Urinary bladder (tissue), 4 donors: ENCODE results near the gene HRH1. TPM values are rescaled to one million over a fixed set of nuclear protein-coding genes. Genes with fewer than 3 reads are reported as not detected.
"Not testable (repeated sequence)": the region's sequence is repeated elsewhere in the genome, so short reads cannot be mapped to it uniquely, and the experiment has no call there.

Source experiments
- DNase-seq: peaks from one replicate; pipeline ENCODE4 v3.0.0-alpha.2; 2015; ENCODE audit errors: extremely low spot score
- H3K27ac ChIP-seq: one replicate; pipeline ENCODE4 v1.5.1; 2013; ENCODE audit warnings: low read depth, mild to moderate bottlenecking, moderate library complexity
- H3K36me3 ChIP-seq: one replicate; pipeline ENCODE4 v1.6.1; 2013; ENCODE audit warnings: mild to moderate bottlenecking, moderate library complexity; ENCODE audit not compliant: insufficient read depth
- H3K4me1 ChIP-seq: one replicate; pipeline ENCODE4 v1.6.1; 2013; ENCODE audit warnings: mild to moderate bottlenecking, moderate library complexity; ENCODE audit not compliant: insufficient read depth
- H3K4me3 ChIP-seq: one replicate; pipeline ENCODE4 v1.5.1; 2013; ENCODE audit warnings: low read depth, low read length
- WGBS: extraction: QIAGEN DNeasy Blood & Tissue Kit; methylation state at CpG from one replicate; pipeline ENCODE4 v1.1.7; 2013; 5-methylcytosine and 5-hydroxymethylcytosine counted together
- polyA plus RNA-seq: library from polyadenylated mRNA; stranded (reverse); fragments of 200-250 nt; gene quantifications from one replicate; pipeline ENCODE4 v1.2.3, GENCODE V29; 2013
- total RNA-seq: library from RNA; depleted of rRNA; stranded (reverse); fragments of >200 nt; gene quantifications from one replicate; pipeline ENCODE4 v1.2.3, GENCODE V29; 2014
- donor health status: healthy with polysubstance abuse.
- donor health status: healthy.

The HRH1 gene
- total and polyA plus RNA-seq, 2 donors: 6.3 to 19.0 TPM

DNA sequence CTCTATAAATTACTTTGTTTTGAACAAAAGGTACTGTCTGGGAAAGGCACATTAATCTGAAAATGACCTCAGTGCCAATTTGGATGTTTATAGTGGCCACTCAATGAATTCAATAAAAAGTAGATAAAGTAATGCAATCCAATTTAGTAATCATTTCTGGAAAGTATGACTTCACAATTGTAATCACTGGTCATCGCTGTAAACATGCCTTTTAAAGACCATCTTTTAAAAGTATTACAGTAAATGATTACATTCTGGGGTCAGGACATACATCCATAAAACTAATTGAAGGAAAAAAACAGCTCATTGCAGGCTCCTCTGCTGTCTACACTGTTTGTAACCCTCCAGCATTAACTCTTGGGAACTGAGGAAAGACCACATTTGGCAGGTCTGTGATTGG, 43.2 kb downstream of the HRH1 start:
- Histone ChIP-seq H3K27ac (no peak overlapping the region), H3K36me3 (no peaks in the 10 kb centered on the region), H3K4me1 (peaks cover 1% of the 10 kb centered on the region), H3K4me3 (no peak overlapping the region)
- 16% methylated on average over 1 of the region's 1 CpG for WGBS
- peak; percentile 46 for DNase-seq

DNA sequence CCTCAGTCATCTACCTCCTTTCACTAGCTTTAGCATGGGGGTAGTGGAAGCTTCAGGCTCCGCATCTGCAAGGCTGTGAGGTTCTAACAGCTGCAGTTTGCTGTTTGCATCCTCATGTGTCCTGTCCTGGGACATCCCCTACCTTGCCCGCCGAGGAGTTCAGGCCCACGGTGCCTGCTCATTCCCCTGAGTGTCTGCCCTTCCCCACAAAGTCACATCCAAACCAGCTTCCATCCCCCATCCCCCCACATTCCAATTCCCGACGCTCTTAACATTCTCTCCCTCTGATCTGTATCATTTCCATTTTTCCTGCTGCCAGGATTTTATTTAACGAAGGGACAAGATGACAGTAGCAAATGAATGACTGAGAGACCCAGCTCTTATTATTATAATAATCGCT, 43.8 kb downstream of the HRH1 start:
- Histone ChIP-seq H3K4me1 (peaks cover 1% of the 10 kb centered on the region), H3K27ac (no peak overlapping the region), H3K36me3 (no peaks in the 10 kb centered on the region), H3K4me3 (no peak overlapping the region)
- DNase-seq: no peak
- 52% methylated on average over 8 of the region's 8 CpGs for WGBS

DNA sequence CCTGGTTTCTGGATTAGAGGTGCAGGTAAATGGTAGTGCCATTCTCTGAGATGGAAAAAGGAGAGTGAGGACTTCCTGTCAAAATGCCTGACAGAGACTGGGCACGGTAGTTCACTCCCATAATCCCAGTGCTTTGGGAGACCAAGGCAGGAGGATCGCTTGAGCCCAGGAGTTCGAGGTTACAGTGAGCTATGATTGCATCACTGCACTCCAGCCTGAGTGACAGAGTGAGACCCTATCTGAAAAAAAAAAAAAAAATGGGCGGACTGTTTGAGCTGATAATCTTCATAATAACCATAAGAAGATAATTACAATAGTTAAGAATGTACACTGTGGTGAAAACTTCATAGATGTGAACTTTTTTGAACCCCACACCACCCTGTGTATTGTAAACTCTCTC, 44.2 kb downstream of the HRH1 start:
- Histone ChIP-seq H3K27ac (no peak overlapping the region), H3K4me1 (peaks cover 1% of the 10 kb centered on the region), H3K4me3 (no peak overlapping the region), H3K36me3 (no peaks in the 10 kb centered on the region)
- DNase-seq: no peak
- WGBS: 85% methylated on average over 4 of the region's 4 CpGs

- Histone ChIP-seq H3K27ac (no peak overlapping the region), H3K36me3 (no peaks in the 10 kb centered on the region), H3K4me1 (peaks cover 1% of the 10 kb centered on the region), H3K4me3 (no peak overlapping the region)
- DNase-seq: no peak
- WGBS: 91% methylated on average over 5 of the region's 5 CpGs
Observed at GRCh38 chr3:11199902-11200845, 45.9 kb downstream of the HRH1 start.

DNA sequence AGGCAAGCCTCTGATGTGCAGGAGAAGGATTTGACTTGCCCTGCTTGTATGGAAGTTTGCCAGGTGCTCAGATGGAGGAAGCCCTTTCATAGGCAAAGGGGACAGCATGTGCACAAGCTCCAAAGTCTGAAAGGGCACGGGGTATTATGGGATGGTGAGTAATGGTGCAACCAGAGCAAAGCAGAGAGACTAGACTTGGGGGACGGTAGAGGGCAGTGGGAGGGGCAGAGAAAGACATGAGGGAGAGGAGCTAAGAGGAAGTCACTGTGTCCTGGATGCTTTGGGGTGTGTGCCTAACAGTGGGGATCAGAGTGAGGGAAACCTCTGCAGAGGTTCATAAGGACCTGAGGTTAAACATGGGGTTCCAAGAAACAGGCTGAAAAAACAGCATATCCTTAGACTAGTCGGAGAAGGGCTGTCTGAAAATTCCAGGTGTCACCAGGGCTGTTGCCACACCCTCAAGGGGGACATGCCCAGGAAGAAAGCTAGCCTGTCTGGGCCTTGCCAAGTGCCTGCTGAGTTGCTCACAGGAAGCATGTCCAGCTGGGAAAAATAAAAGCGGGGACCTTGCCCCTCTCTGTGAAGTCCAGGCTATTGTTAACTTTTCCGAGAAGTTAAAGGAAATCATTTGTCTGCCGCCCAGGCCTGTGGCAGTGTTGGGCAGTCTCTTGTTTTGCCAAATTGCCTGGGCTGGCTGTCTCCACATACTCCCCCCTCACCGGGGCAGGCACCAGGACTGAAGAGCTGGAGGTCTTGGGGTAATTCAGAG, 47.1 kb downstream of the HRH1 start:
- no peak for DNase-seq
- Histone ChIP-seq H3K4me3 (no peak overlapping the region), H3K36me3 (no peaks in the 10 kb centered on the region), H3K27ac (no peak overlapping the region), H3K4me1 (no peaks in the 10 kb centered on the region)
- 75% methylated on average over 7 of the region's 7 CpGs for WGBS

- Histone ChIP-seq H3K36me3 (no peaks in the 10 kb centered on the region), H3K27ac (no peak overlapping the region), H3K4me1 (no peaks in the 10 kb centered on the region), H3K4me3 (no peak overlapping the region)
- no peak for DNase-seq
- WGBS: 96% methylated on average over 2 of the region's 2 CpGs
Observed at GRCh38 chr3:11203961-11204360, 49.7 kb downstream of the HRH1 start.

- 57% methylated on average over 10 of the region's 10 CpGs for WGBS
Observed at GRCh38 chr3:11204697-11205348, 50.5 kb downstream of the HRH1 start.

DNA sequence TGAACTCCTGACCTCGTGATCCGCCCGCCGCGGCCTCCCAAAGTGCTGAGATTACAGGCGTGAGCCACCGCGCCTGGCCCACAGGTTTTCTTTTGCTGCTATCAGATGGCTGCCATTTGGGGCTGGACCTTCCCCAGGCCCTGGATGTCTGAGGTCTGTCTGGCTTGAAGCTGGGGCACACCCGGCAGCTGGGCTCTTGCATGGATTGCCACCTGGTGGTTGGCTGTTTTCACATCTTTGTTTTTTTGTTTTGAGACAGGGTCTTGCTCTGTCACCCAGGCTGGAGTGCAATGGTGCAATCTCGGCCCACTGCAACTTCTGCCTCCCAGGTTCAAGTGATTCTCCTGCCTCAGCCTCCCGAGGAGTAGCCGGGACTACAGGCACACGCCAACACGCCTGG, 51.6 kb downstream of the HRH1 start:
- WGBS: 88% methylated on average over 14 of the region's 14 CpGs
- not testable (repeated sequence) for H3K27ac ChIP-seq

More at GRCh38 chr3:11204697-11205348, 50.5 kb downstream of the HRH1 start:
- no peak for DNase-seq
- H3K4me1 ChIP-seq: no peaks in the 10 kb centered on the region
- no peaks in the 10 kb centered on the region for H3K36me3 ChIP-seq
- H3K27ac ChIP-seq: no peak overlapping the region
- H3K4me3 ChIP-seq: no peak overlapping the region

GRCh38 chr3:11206316-11206715, 52.0 kb downstream of the HRH1 start:
- Histone ChIP-seq H3K4me3 (no peak overlapping the region), H3K27ac (no peak overlapping the region), H3K4me1 (no peaks in the 10 kb centered on the region), H3K36me3 (no peaks in the 10 kb centered on the region)
- DNase-seq: no peak
- whole genome bisulfite sequencing: 96% methylated on average over 8 of the region's 8 CpGs

More for the DNA sequence above, 51.6 kb downstream of the HRH1 start:
- not testable (repeated sequence) for H3K36me3 ChIP-seq, DNase-seq, H3K4me1 ChIP-seq, H3K4me3 ChIP-seq

DNA sequence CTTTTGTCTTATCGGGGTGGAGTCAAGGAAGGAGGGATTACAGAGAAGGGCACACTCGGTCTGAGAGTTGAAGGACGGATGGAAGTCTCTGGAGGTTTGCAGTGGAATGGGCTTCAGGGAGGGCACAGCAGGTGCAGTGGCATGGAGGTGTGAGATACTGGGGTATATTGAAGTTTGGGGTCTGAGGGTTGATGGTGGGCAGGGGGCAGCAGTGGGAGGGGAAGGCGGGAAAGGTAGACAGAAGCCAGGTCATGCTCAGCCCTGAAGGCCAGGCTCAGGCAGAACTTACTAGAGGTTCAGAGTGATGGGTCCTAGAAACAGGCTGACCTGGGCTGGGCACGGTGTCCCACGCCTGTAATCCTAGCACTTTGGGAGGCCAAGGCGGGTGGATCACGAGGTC, 52.7 kb downstream of the HRH1 start:
- H3K27ac ChIP-seq: no peak overlapping the region
- no peak for DNase-seq
- WGBS: 93% methylated on average over 8 of the region's 8 CpGs

GRCh38 chr3:11211531-11212298, 57.4 kb downstream of the HRH1 start:
- no peaks in the 10 kb centered on the region for H3K4me1 ChIP-seq

More for the DNA sequence above, 52.7 kb downstream of the HRH1 start:
- no peaks in the 10 kb centered on the region for H3K36me3 ChIP-seq
- H3K4me3 ChIP-seq: no peak overlapping the region
- no peaks in the 10 kb centered on the region for H3K4me1 ChIP-seq

GRCh38 chr3:11212299-11212608, 58.0 kb downstream of the HRH1 start:
- Histone ChIP-seq H3K4me1 (no peaks in the 10 kb centered on the region), H3K36me3 (no peaks in the 10 kb centered on the region), H3K4me3 (no peak overlapping the region), H3K27ac (no peak overlapping the region)
- 68% methylated on average over 3 of the region's 3 CpGs for WGBS
- DNase-seq: no peak

More at GRCh38 chr3:11211531-11212298, 57.4 kb downstream of the HRH1 start:
- Histone ChIP-seq H3K27ac (no peak overlapping the region), H3K36me3 (no peaks in the 10 kb centered on the region), H3K4me3 (no peak overlapping the region)
- 56% methylated on average over 9 of the region's 9 CpGs for WGBS
- DNase-seq: no peak

DNA sequence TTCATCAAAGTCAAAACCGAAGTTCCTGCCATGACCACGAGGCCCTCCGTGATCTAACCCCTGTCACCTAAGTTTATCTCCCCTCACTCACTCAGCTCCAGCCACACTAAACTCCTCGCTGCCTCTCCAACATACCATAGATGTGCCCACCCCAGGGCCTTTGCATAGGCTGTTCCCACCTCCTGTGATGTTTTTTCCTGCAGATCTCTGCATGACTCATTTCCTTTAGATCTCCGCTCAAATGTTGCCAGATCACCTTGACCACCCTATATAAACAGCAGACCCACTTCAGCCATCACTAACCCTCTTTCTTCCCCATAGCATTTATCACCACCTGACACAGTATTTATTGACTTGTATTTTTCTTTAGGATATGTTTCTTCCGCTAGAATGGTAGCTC, 58.5 kb downstream of the HRH1 start:
- Histone ChIP-seq H3K27ac (no peak overlapping the region), H3K4me3 (no peak overlapping the region), H3K36me3 (no peaks in the 10 kb centered on the region), H3K4me1 (no peaks in the 10 kb centered on the region)
- no peak for DNase-seq
- 96% methylated on average over 6 of the region's 6 CpGs for WGBS
